Measurements from ENCODE around the gene C16orf78. TPM values are rescaled to one million over a fixed set of nuclear protein-coding genes. Genes with fewer than 3 reads are reported as not detected.

C16orf78 gene
- total and polyA plus RNA-seq, 8 donors, result 0.16 to 0.20 TPM; not detected in 6

- no peaks in the 10 kb centered on the region for H3K4me1 ChIP-seq
- no peak overlapping the region for H3K27ac ChIP-seq
- peaks cover 0 to 47% of the 10 kb centered on the region in 2 donors for H3K27me3 ChIP-seq
- no peaks in the 10 kb centered on the region for H3K36me3 ChIP-seq
- no peaks in the 10 kb centered on the region for H3K9me3 ChIP-seq
- no peak for ATAC-seq
- intact Hi-C loops (cut with DNase I), result no loop called here
- H3K4me3 ChIP-seq, result no peak overlapping the region
- DNase-seq, result no peak
- TF ChIP-seq CTCF (IDR thresholded peaks at IDR 0.05), result no peak
These were observed 35.7 kb upstream of the C16orf78 start for GRCh38 chr16:49337814-49338350.

- H3K4me1 ChIP-seq, result no peaks in the 10 kb centered on the region
- intact Hi-C loops (cut with DNase I), result no loop called here
- DNase-seq (no peak), ATAC-seq (no peak)
- H3K9me3 ChIP-seq, result no peaks in the 10 kb centered on the region
- H3K27ac ChIP-seq, result no peak overlapping the region
- H3K27me3 ChIP-seq, result peaks cover 0 to 47% of the 10 kb centered on the region in 2 donors
- no peak overlapping the region for H3K4me3 ChIP-seq
- no peak for TF ChIP-seq CTCF (IDR thresholded peaks at IDR 0.05)
- H3K36me3 ChIP-seq, result no peaks in the 10 kb centered on the region
These were observed 34.9 kb upstream of the C16orf78 start for GRCh38 chr16:49338611-49339265.

GRCh38 chr16:49340466-49340865 is 33.1 kb upstream of the C16orf78 start:
- Histone ChIP-seq H3K4me3 (no peak overlapping the region), H3K27ac (no peak overlapping the region), H3K27me3 (peaks cover 0 to 47% of the 10 kb centered on the region in 2 donors), H3K9me3 (no peaks in the 10 kb centered on the region), H3K36me3 (no peaks in the 10 kb centered on the region), H3K4me1 (no peaks in the 10 kb centered on the region)
- intact Hi-C loops (cut with DNase I), result no loop called here
- no peak for ATAC-seq
- no peak for DNase-seq
- no peak for TF ChIP-seq CTCF (IDR thresholded peaks at IDR 0.05)

- Histone ChIP-seq H3K27ac (no peak overlapping the region), H3K9me3 (no peaks in the 10 kb centered on the region), H3K27me3 (peaks cover 0 to 50% of the 10 kb centered on the region in 2 donors), H3K4me3 (no peak overlapping the region), H3K36me3 (no peaks in the 10 kb centered on the region), H3K4me1 (no peaks in the 10 kb centered on the region)
- no peak for ATAC-seq
- DNase-seq, result no peak
- no peak for TF ChIP-seq CTCF (IDR thresholded peaks at IDR 0.05)
- intact Hi-C loops (cut with DNase I), result no loop called here
These were observed 31.9 kb upstream of the C16orf78 start for GRCh38 chr16:49341706-49342105.

- intact Hi-C loops (cut with DNase I), result no loop called here
- ATAC-seq, result no peak
- H3K4me1 ChIP-seq, result no peaks in the 10 kb centered on the region
- H3K27me3 ChIP-seq, result peaks cover 0 to 47% of the 10 kb centered on the region in 2 donors
- no peak overlapping the region for H3K4me3 ChIP-seq
- no peak for DNase-seq
- no peaks in the 10 kb centered on the region for H3K36me3 ChIP-seq
- H3K9me3 ChIP-seq, result no peaks in the 10 kb centered on the region
- no peak for TF ChIP-seq CTCF (IDR thresholded peaks at IDR 0.05)
- H3K27ac ChIP-seq, result no peak overlapping the region
These were observed 31.0 kb upstream of the C16orf78 start for GRCh38 chr16:49342336-49343265.
